ENCODE results near the gene OR2AE1. TPM values are rescaled to one million over a fixed set of nuclear protein-coding genes. Genes with fewer than 3 reads are reported as not detected.
"Not testable (repeated sequence)": the region's sequence is repeated elsewhere in the genome, so short reads cannot be mapped to it uniquely, and the experiment has no call there.

Gene OR2AE1
- total RNA-seq, 3 donors from 2014 or later: 0.47 TPM; not detected in 2

DNA sequence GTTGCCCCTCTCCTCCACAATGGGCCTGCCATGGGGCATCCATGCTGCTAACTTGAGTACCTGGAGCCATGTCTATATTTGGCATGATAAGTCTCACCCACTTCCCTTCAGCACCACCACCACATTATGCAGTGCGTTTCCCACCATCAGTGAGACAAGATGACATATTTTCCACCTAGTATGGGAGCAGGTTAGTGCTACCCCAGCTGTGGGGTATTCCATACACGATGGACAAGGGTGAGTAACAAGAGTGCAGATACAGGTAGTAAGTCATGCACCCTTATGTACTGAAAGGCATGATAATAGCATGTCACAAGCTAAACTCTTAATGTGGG, 21.2 kb upstream of the OR2AE1 start:
- H3K36me3 ChIP-seq (ENCODE audit: low read depth): peaks cover 10% of the 10 kb centered on the region
- no peak for DNase-seq

DNA sequence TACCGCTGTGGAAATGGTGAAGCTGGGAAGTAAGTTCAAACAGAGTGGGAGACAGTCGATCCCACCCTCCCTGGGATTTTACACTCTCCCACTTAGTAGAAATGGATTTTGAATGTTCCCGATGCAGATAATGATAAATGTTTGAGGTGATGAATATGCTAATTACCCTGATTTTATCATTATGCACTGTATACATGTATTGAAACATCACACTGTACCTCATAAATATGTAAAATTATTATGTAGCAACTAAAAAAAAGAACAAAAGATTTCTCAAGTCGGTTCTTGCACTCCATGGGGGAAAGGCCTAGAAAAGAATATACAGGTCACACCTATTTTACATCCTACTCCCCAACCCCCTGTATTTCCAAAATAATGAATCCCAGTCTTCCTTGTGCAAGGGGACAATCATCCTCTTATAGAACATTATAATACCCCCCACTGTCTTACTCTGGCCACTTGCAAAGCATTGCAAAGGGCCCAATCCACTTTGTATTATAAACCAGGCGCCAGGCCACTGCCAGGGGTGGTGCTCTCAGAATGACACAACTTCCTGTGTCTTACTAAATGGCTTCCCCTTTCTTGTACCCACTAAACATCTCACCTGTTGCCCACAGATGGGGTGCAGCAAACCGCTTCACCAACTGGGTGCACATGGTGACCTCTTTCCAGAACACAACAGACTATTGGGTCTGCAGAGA, 20.6 kb upstream of the OR2AE1 start:
- no peak for ATAC-seq
- H3K36me3 ChIP-seq (ENCODE audit: low read depth): peaks cover 6% of the 10 kb centered on the region
- no peaks in the 10 kb centered on the region for H3K9me3 ChIP-seq
- TF ChIP-seq, protein P1, sequence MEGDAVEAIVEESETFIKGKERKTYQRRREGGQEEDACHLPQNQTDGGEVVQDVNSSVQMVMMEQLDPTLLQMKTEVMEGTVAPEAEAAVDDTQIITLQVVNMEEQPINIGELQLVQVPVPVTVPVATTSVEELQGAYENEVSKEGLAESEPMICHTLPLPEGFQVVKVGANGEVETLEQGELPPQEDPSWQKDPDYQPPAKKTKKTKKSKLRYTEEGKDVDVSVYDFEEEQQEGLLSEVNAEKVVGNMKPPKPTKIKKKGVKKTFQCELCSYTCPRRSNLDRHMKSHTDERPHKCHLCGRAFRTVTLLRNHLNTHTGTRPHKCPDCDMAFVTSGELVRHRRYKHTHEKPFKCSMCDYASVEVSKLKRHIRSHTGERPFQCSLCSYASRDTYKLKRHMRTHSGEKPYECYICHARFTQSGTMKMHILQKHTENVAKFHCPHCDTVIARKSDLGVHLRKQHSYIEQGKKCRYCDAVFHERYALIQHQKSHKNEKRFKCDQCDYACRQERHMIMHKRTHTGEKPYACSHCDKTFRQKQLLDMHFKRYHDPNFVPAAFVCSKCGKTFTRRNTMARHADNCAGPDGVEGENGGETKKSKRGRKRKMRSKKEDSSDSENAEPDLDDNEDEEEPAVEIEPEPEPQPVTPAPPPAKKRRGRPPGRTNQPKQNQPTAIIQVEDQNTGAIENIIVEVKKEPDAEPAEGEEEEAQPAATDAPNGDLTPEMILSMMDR (IDR thresholded peaks at IDR 0.05): no peak
- intact Hi-C loops (cut with DNase I, micrococcal nuclease): no loop called here
- no peaks in the 10 kb centered on the region for H3K4me1 ChIP-seq (ENCODE audit: low read depth)
- no peak overlapping the region for H3K4me3 ChIP-seq
- no peak for DNase-seq

More for the DNA sequence above, 21.2 kb upstream of the OR2AE1 start:
- no peak for ATAC-seq
- TF ChIP-seq, protein P1 (IDR thresholded peaks at IDR 0.05): no peak
- Histone ChIP-seq H3K9me3 (no peaks in the 10 kb centered on the region), H3K4me1 (ENCODE audit: low read depth) (no peaks in the 10 kb centered on the region), H3K4me3 (no peak overlapping the region)
- intact Hi-C loops (cut with DNase I, micrococcal nuclease): no loop called here

DNA sequence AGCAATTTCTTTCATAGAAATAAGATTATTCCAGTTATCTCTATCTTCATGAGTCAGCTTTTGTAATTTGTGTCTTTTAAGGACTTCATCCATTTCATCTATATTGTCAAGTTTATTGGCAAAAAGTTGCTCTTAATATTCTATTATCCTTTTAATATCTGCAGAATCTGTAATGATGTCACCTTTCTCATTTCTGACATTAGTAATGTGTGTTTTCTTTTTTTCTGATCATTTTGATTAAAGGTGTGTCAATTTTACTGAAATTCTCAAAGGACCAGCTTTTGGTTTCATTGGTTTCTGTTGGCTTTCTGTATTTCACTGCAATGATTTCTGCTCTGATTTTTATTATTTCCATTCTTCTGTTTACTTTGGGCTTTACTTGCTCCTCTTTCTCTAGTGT, 17.9 kb upstream of the OR2AE1 start:
- H3K4me3 ChIP-seq: no peak overlapping the region
- ATAC-seq (no peak), DNase-seq (no peak)
- no peaks in the 10 kb centered on the region for H3K4me1 ChIP-seq (ENCODE audit: low read depth)
- H3K9me3 ChIP-seq: no peaks in the 10 kb centered on the region
- TF ChIP-seq, protein P1 (IDR thresholded peaks at IDR 0.05): no peak
- H3K36me3 ChIP-seq (ENCODE audit: low read depth): no peaks in the 10 kb centered on the region
- intact Hi-C loops (cut with DNase I, micrococcal nuclease): no loop called here

DNA sequence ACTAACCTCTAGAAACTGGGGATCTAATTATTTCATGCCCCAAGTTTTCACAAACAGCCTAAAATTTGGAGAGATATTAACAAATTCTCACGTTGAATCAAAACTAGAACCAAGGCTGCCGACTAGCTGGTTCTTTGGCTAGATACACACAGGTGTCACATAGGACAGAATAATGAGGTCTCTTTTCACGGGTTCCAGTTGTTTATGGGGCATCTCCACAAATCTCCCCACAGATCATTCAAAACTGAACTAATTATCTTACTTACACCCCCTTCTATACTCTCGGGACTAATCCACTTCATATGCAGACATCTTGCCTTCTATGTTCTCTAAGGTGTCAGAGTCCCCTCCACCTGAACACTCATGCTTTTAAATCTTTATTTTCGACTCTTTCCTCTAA, 16.4 kb upstream of the OR2AE1 start:
- no peak for ATAC-seq
- Histone ChIP-seq H3K4me3 (no peak overlapping the region), H3K36me3 (ENCODE audit: low read depth) (no peaks in the 10 kb centered on the region), H3K9me3 (no peaks in the 10 kb centered on the region), H3K4me1 (ENCODE audit: low read depth) (no peaks in the 10 kb centered on the region)
- DNase-seq: no peak
- intact Hi-C loops (cut with DNase I, micrococcal nuclease): no loop called here
- TF ChIP-seq, protein P1 (IDR thresholded peaks at IDR 0.05): no peak

DNA sequence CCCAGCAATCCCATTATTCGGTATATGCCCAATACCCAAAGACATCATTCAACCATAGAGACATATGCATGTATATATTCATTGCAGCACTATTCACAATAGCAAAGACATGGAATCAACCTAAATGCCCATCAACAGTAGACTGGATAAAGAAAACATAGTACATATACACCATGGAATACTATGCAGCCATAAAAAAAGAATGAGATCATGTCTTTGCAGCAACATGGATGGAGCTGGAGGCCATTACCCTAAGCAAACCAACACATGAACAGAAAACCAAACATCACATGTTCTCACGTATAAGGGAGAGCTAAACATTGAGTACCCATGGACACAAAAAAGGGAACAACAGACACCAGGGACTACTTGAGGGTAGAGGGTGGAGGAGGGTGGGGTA, 13.5 kb upstream of the OR2AE1 start:
- DNase-seq; H3K4me1 ChIP-seq (ENCODE audit: low read depth); H3K36me3 ChIP-seq (ENCODE audit: low read depth); H3K4me3 ChIP-seq; ATAC-seq; H3K9me3 ChIP-seq; intact Hi-C loops (cut with DNase I, micrococcal nuclease): not testable (repeated sequence)

DNA sequence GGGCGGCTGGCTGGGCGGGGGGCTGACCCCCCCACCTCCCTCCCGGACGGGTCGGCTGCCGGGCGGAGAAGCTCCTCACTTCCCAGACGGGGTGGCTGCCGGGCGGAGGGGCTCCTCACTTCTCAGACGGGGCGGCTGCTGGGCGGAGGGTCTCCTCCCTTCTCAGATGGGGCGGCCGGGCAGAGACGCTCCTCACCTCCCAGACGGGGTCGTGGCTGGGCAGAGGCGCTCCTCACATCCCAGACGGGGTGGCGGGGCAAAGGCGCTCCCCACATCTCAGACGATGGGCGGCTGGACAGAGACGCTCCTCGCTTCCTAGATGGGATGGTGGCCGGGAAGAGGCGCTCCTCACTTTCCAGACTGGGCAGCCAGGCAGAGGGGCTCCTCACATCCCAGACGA, 11.5 kb upstream of the OR2AE1 start:
- H3K36me3 ChIP-seq (ENCODE audit: low read depth); DNase-seq; ATAC-seq; H3K4me1 ChIP-seq (ENCODE audit: low read depth); intact Hi-C loops (cut with DNase I, micrococcal nuclease); H3K9me3 ChIP-seq; H3K4me3 ChIP-seq: not testable (repeated sequence)

DNA sequence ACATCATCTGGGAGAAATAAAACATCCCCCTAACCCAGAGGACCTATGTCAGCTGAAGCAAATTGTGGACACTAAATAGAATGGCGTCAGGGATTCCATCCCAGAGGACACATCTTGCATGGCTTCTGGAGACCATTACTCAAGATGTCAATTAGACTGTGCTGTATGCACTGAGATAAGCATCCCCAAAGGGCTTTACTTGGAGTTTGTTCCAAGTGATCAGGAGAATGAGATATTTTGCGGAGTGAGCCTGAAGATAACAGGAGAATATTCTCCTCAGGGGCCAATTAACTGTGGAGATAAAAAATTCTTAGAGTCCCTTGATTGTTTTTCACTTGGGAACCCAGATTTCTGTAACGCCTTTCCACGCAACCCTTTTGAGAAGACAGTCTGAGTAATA, 4.5 kb upstream of the OR2AE1 start:
- no peak for DNase-seq
- Histone ChIP-seq H3K4me1 (ENCODE audit: low read depth) (no peaks in the 10 kb centered on the region), H3K9me3 (no peaks in the 10 kb centered on the region), H3K36me3 (ENCODE audit: low read depth) (no peaks in the 10 kb centered on the region), H3K4me3 (no peak overlapping the region)
- intact Hi-C loops (cut with DNase I, micrococcal nuclease): no loop called here
- TF ChIP-seq, protein P1 (IDR thresholded peaks at IDR 0.05): no peak
- no peak for ATAC-seq
